ENCODE results near the gene OR1C1.

GRCh38 chr1:247713753-247714152 is 46.6 kb downstream of the OR1C1 start:
- no peak for TF ChIP-seq CTCF (IDR thresholded peaks at IDR 0.05; ENCODE audit: low read length)
- no peak for TF ChIP-seq EZH2 (optimal IDR thresholded peaks at IDR 0.05; ENCODE audit: low read depth, low read length)
